Activated CD4-positive, alpha-beta T cell treated with anti-CD3 and anti-CD28 coated beads for 36 hours (primary cell): Measurements from ENCODE around the gene TLE3. TPM values are rescaled to one million over a fixed set of nuclear protein-coding genes. Genes with fewer than 3 reads are reported as not detected.

Source experiments
- ATAC-seq: fragments of 200-7000 bp; cut with Tn5 transposase; one replicate; pipeline ENCODE4 v1.10.0; 2021; ENCODE audit warnings: mild to moderate bottlenecking, moderate library complexity
- CTCF ChIA-PET: fragments of 350-600 bp; sonication (Branson Sonifier 250); formaldehyde crosslinking; loops from one replicate; lab custom pipeline; 2021; ENCODE audit warnings: antibody characterized with exemption; lab: Charles Lee
- POLR2A ChIA-PET: fragments of 350-600 bp; sonication (Branson Sonifier 250); formaldehyde crosslinking; loops from one replicate; lab custom pipeline; 2021; ENCODE audit warnings: antibody characterized with exemption, inconsistent platforms; lab: Charles Lee
- DNase-seq: peaks from one replicate; pipeline ENCODE4 v3.0.0-alpha.2; 2020
- H3K27ac Mint-ChIP-seq: one replicate; pipeline ENCODE4 v1.8.0; 2021; ENCODE audit warnings: mixed read lengths
- H3K27me3 Mint-ChIP-seq: one replicate; pipeline ENCODE4 v1.8.0; 2021; ENCODE audit warnings: mixed read lengths
- H3K36me3 Mint-ChIP-seq: one replicate; pipeline ENCODE4 v1.8.0; 2021; ENCODE audit warnings: low read depth, mixed read lengths
- H3K4me1 Mint-ChIP-seq: one replicate; pipeline ENCODE4 v1.8.0; 2021; ENCODE audit warnings: mixed read lengths
- H3K4me3 Mint-ChIP-seq: one replicate; pipeline ENCODE4 v1.8.0; 2021; ENCODE audit warnings: mild to moderate bottlenecking, moderate library complexity, mixed read lengths
- H3K9me3 Mint-ChIP-seq: one replicate; pipeline ENCODE4 v1.8.0; 2021; ENCODE audit warnings: low read depth, mixed read lengths
- intact Hi-C, 2 experiments: fragments of 100-400 bp; cut with DNase I in 1 of 2; cut with micrococcal nuclease in 1 of 2; formaldehyde crosslinking; loops; one replicate each; pipeline versions ENCODE4 v1.14.2 to v1.15.1; 2022 to 2024; cut with DNase I, micrococcal nuclease
- total RNA-seq, 2 experiments: library from RNA; stranded (reverse); gene quantifications; one replicate each; pipeline ENCODE4 v1.2.3, GENCODE V29; 2021

Gene TLE3
- total RNA-seq, 2 experiments from 2014 or later, result 89.2 to 97.6 TPM

GRCh38 chr15:70012895-70013294 is 84.8 kb downstream of the TLE3 start:
- intact Hi-C loops, result no loop called here
- ChIA-PET CTCF (interaction anchor here (0.6 kb wide), 1 partner anchor 194 kb away, joined by 4 read pairs; no protein-coding TSS in a partner anchor), POLR2A (no interaction called here)
- peaks cover 9% of the 10 kb centered on the region for H3K27me3 Mint-ChIP-seq
- no peak for ATAC-seq
- no peaks in the 10 kb centered on the region for H3K36me3 Mint-ChIP-seq
- no peak overlapping the region for H3K4me3 Mint-ChIP-seq
- no peak for DNase-seq
- no peak overlapping the region for H3K27ac Mint-ChIP-seq
- H3K9me3 Mint-ChIP-seq, result no peaks in the 10 kb centered on the region
- no peaks in the 10 kb centered on the region for H3K4me1 Mint-ChIP-seq

GRCh38 chr15:70008697-70009290 is 88.9 kb downstream of the TLE3 start:
- Mint-ChIP-seq H3K4me1 (no peaks in the 10 kb centered on the region), H3K9me3 (no peaks in the 10 kb centered on the region), H3K36me3 (no peaks in the 10 kb centered on the region), H3K27ac (no peak overlapping the region), H3K4me3 (no peak overlapping the region), H3K27me3 (peaks cover 4% of the 10 kb centered on the region)
- intact Hi-C loops, result no loop called here
- DNase-seq (no peak), ATAC-seq (no peak)
- ChIA-PET POLR2A (no interaction called here), CTCF (interaction anchor here (0.6 kb wide), 1 partner anchor 13 kb away, joined by 3 read pairs; no protein-coding TSS in a partner anchor)

GRCh38 chr15:70006259-70007147 is 91.2 kb downstream of the TLE3 start:
- Mint-ChIP-seq H3K27ac (no peak overlapping the region), H3K36me3 (peaks cover 2% of the 10 kb centered on the region), H3K9me3 (peaks cover 8% of the 10 kb centered on the region), H3K4me1 (no peaks in the 10 kb centered on the region), H3K27me3 (peaks cover 4% of the 10 kb centered on the region), H3K4me3 (no peak overlapping the region)
- intact Hi-C loops, result no loop called here
- DNase-seq, result no peak
- POLR2A ChIA-PET, result no interaction called here
- CTCF ChIA-PET, result no interaction called here
- no peak for ATAC-seq

- intact Hi-C loops, result no loop called here
These were observed 92.9 kb downstream of the TLE3 start for GRCh38 chr15:70004826-70005225.

GRCh38 chr15:70002897-70003296 is 94.8 kb downstream of the TLE3 start:
- no peak for ATAC-seq
- POLR2A ChIA-PET, result no interaction called here
- peaks cover 8% of the 10 kb centered on the region for H3K9me3 Mint-ChIP-seq
- peaks cover 4% of the 10 kb centered on the region for H3K27me3 Mint-ChIP-seq
- CTCF ChIA-PET, result no interaction called here
- no peak overlapping the region for H3K4me3 Mint-ChIP-seq
- no peak overlapping the region for H3K27ac Mint-ChIP-seq
- intact Hi-C loops, result no loop called here
- no peaks in the 10 kb centered on the region for H3K4me1 Mint-ChIP-seq
- peaks cover 2% of the 10 kb centered on the region for H3K36me3 Mint-ChIP-seq
- no peak for DNase-seq

More at GRCh38 chr15:70004826-70005225, 92.9 kb downstream of the TLE3 start:
- H3K4me3 Mint-ChIP-seq, result no peak overlapping the region
- CTCF ChIA-PET, result interaction anchor here (0.5 kb wide), 1 partner anchor 351 kb away, joined by 3 read pairs; no protein-coding TSS in a partner anchor
- peaks cover 4% of the 10 kb centered on the region for H3K27me3 Mint-ChIP-seq
- H3K36me3 Mint-ChIP-seq, result peaks cover 2% of the 10 kb centered on the region
- H3K9me3 Mint-ChIP-seq, result peaks cover 8% of the 10 kb centered on the region
- DNase-seq (no peak), ATAC-seq (no peak)
- POLR2A ChIA-PET, result no interaction called here
- H3K4me1 Mint-ChIP-seq, result no peaks in the 10 kb centered on the region
- no peak overlapping the region for H3K27ac Mint-ChIP-seq

- Mint-ChIP-seq H3K27me3 (peaks cover 3% of the 10 kb centered on the region), H3K4me3 (no peak overlapping the region), H3K9me3 (peaks cover 8% of the 10 kb centered on the region), H3K4me1 (no peaks in the 10 kb centered on the region), H3K27ac (no peak overlapping the region), H3K36me3 (peaks cover 2% of the 10 kb centered on the region)
- CTCF ChIA-PET, result no interaction called here
- intact Hi-C loops, result no loop called here
- POLR2A ChIA-PET, result no interaction called here
- DNase-seq (no peak), ATAC-seq (no peak)
These were observed 95.9 kb downstream of the TLE3 start for GRCh38 chr15:70001859-70002258.

GRCh38 chr15:69999392-70000085 is 98.2 kb downstream of the TLE3 start:
- no peak for ATAC-seq
- no peaks in the 10 kb centered on the region for H3K27me3 Mint-ChIP-seq
- CTCF ChIA-PET, result interaction anchor here (0.6 kb wide), 1 partner anchor 149 kb away, joined by 3 read pairs; no protein-coding TSS in a partner anchor
- peaks cover 2% of the 10 kb centered on the region for H3K36me3 Mint-ChIP-seq
- POLR2A ChIA-PET, result no interaction called here
- intact Hi-C loops, result no loop called here
- DNase-seq, result no peak
- peaks cover 8% of the 10 kb centered on the region for H3K9me3 Mint-ChIP-seq
- H3K4me3 Mint-ChIP-seq, result no peak overlapping the region
- no peak overlapping the region for H3K27ac Mint-ChIP-seq
- H3K4me1 Mint-ChIP-seq, result no peaks in the 10 kb centered on the region

GRCh38 chr15:69998541-69999391 is 99.0 kb downstream of the TLE3 start:
- ChIA-PET POLR2A (no interaction called here), CTCF (interaction anchor here (0.6 kb wide), 1 partner anchor 148 kb away, joined by 3 read pairs; no protein-coding TSS in a partner anchor)
- intact Hi-C loops, result no loop called here
- Mint-ChIP-seq H3K9me3 (peaks cover 8% of the 10 kb centered on the region), H3K27ac (no peak overlapping the region), H3K36me3 (peaks cover 2% of the 10 kb centered on the region), H3K4me1 (no peaks in the 10 kb centered on the region), H3K4me3 (no peak overlapping the region), H3K27me3 (no peaks in the 10 kb centered on the region)
- no peak for DNase-seq
- ATAC-seq, result no peak

GRCh38 chr15:69997813-69998212 is 99.9 kb downstream of the TLE3 start:
- POLR2A ChIA-PET, result no interaction called here
- intact Hi-C loops, result no loop called here
- DNase-seq, result no peak
- Mint-ChIP-seq H3K4me1 (no peaks in the 10 kb centered on the region), H3K36me3 (no peaks in the 10 kb centered on the region), H3K27me3 (no peaks in the 10 kb centered on the region), H3K9me3 (peaks cover 5% of the 10 kb centered on the region), H3K27ac (no peak overlapping the region), H3K4me3 (no peak overlapping the region)
- no peak for ATAC-seq
- CTCF ChIA-PET, result no interaction called here
